HG03565 (cell line): ENCODE measurements around the gene GDF2.

ENCODE experiments used
- ATAC-seq: cut with Tn5 transposase; IDR thresholded peaks from one replicate; pipeline ENCODE4 v1.9.1; 2021; ENCODE audit warnings: mild to moderate bottlenecking, moderate library complexity; ENCODE audit not compliant: unreplicated experiment

The GDF2 gene

DNA sequence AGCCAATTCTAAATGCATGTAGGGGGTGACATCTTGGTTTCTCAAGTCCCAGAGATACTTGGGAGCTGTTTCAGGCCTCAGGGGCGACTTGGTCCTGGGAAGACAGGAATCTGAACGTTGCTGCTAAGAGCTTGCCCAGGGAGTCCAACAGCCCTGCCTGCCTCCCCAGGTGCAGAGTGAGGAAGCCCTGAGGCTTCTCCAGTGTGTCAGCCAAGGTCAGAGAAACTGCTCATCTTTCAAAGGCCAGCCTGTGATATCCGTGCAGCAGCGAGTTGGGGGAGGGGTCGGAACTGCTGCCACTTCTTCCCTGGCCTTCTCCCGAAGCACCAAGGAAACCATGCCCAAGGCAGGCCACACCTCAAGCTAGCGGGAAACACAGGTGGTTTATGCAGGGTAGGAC, 9.7 kb downstream of the GDF2 start:
- ATAC-seq = no peak

DNA sequence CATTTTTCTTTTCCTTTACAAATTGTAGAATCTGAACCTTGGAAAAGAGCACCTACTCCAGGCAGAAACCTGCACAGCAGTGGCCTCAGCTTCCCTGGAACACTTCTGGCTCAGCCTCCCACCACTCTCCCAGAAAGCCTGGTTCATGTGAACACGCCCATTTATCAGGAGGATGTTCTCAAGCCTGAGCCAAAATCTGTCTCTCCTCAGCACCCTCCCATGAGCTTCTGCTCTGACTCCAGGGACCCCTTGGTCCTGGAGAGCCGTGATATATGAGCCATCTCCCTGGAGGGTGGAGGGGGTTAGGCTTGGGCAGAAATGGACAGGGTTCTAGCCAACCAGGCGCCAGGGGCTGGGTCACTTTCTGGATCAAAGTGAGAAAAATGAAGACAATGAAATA, 10.1 kb downstream of the GDF2 start:
- no peak for ATAC-seq

DNA sequence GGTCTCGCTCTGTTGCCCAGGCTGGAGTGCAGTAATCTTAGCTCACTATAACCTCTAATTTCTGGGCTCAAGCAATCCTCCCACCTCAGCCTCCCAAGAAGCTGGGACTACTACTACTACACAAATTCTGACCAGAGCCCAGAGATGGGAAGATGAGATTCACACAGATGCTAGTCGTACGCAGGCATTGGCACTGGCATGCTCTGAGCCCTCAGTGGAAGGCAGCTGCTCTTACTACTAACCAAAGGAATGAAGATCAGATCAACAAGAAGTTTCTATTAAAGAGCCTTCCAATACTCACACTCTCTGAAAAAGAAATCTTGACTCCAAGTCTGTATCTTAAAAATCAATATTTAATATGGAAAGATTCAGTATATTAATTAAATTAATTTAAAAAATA, 10.7 kb downstream of the GDF2 start:
- no peak for ATAC-seq

DNA sequence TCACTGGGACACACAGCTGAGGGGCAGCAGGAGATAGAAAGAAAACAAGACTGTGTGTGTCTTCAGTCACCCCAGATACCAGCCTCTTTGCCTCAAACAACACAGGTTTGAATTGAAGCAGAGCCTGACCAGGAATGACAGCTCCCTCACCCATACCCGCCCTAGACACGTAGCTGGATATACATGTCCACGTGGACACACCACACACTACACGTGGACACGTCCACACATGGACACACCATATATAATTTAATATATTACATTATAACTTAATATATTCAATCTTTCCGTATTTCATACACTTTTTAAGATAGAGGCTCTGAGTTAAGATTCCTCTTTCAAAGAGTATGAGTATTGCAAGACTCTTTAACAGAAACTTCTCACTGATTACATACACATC, 11.3 kb downstream of the GDF2 start:
- no peak for ATAC-seq

DNA sequence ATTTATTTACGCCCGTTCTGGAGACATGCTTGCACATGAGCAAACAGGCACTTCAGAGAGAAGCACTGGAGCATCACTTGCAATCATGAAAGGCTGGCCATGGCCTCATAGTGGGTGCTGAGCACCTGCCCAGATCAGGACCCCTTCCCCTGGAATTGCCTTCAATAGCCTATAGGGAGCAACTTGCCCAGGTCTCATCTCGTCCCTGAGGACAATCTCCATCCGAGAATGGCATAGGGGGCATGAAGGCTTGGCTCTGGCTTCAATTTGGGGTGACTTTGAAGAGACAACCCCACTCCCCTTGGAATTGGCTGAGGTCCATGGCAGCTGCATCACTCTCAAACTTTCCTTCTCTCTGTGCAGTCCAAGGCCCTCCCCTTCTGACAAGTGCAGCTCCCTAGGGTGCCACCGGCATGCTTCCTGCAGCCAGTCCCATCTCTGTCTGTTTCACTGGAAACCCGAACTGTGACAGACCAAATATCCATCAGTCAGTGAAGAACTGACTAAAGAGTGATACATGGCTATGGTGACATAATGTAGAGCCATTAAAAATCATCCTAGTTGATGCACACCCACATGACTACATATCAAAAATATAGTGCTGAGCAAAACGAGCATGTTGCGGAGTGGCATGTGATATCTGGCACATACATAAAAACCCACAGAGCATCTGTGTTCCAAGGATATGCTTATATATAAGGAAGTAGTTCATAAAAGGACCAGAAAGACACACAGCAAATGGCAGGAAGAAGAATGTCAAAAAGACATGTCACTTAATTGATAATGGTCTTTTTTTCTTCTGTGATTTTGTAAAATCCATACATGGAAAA, 12.4 kb downstream of the GDF2 start:
- no peak for ATAC-seq

DNA sequence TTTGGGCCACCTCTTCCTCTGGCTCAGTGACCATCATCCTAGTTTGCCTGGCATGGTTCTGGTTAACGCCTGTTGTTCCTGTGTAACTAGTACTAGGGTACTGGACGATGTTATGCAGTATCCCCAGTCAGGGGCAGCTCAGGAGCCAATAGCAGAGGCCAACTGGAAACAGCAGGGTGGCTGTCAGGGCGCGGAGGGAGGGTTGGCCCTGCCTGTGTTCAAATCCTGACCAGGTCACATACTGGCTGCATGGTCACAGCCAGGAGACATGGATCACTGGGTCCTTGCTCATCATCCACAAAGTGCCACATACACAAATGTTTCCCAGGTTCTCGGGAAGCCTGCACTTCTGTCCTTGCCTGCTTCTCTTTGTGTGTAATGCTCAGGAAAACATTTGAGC, 13.7 kb downstream of the GDF2 start:
- no peak for ATAC-seq

DNA sequence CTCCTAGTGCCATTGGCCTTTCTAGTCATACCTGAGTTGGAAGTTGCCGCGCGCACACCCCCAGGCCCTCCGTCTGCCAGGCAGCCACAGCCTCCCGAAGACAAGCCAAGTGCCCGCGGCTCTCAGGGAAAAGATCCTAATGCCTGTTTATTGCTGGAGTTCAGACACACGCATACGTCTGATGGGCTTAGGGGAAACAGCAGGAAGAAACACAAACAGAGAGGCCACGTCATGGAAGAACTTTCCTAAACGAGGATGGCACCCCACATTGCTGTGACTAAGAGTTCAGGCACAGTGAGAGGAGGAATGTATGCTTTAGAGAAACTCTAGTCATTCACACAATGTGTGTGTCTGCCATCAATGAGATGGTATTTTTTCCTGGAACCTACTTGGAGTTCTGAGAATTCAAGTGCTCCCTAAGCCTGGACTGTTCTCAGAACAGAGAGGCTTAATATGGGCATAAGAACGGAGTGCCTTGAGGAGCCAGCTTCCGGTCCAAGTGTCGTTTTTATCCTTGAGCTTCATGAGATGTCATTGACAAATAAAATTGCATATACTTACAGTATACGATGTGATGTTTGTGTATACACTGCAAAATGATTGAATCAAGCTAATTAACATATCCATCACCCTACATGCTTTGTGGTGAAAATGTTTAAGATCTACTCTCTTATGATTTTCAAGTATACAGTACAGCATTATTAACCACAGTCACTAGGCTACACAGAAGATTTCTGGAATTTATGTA, 14.3 kb downstream of the GDF2 start:
- no peak for ATAC-seq

DNA sequence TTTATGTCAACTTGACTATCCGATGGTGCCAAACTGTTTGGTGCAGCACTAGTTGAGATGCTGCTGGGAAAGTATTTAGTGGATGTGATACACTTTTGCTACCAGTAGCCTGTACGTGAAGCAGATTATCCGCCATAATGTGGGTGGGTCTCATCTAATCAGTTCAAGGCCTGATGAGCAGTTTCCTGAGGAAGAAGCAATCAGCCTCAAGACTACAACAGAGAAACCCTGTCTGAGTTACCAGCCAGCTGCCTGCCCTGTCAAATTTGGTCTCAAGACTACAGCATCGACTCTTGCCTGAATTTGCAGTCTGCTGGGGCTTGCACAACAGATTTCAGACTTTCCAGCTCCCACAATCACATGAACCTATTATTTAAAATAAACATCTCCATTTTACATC, 15.1 kb downstream of the GDF2 start:
- no peak for ATAC-seq

DNA sequence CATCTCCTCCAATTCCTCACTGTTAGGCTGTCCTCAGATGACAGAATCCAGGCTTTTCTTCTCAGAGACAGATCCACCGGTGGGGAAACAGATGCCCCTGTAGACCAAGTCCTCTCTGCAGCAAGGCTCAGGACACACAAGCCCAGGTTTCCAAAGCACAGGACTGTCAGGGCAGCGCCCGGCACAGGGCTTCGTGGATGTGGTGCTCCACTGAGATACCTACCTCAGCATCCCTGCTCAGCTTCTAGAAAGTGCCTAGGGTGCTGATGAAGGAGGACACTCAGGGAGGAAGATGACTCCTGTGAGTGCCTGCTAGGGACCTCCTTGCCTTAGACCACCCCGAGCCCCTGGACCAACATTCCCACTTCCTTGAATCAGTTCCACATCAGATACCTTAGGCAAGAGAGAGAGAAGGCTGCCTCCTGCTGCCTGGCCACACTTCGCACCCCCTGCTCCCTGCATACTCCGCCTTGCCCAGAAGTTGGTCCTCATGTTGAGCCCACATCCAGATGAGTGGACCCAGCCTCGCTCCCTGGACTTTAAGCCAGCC, 17.0 kb downstream of the GDF2 start:
- no peak for ATAC-seq

DNA sequence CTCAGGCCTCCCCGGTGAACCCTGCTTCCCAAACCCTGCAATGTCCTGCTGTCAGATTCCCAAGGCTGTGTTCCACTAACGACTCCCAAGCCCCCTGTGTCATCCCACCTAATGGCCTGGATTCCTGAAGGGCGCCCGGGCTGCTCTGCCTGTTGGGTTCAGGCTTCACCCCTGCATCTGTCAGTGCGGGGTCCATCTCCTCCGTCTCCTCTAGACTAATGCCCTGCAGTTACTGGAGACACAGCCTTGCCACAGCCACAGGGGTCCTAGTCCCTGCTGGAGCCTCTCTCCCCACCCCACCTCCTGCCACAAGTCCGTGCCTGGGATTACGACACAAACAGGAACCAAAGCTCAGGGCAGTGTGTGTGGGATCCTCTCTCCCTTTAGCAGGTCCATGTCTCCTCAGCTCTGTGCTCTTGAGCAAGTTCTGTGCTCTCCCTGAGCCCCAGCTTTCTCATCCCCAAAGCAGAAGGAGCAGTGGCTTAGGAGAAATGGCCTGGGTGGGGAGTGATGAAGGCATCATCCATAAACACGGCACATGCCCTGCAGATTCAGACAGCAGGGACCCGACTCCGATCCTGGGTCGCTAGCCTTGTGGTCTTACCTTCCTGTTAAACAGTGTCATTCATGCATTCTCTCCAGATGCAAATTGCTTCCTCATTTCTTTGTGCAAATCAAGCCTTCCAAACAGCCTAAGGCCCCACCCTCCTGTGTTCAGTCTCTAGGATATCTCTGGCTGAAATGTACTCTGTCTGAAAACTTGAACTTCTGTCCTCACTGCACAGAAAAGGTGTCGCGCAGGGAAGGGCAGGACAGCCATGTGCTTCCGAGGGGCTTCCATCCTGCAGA, 17.7 kb downstream of the GDF2 start:
- ATAC-seq = no peak

DNA sequence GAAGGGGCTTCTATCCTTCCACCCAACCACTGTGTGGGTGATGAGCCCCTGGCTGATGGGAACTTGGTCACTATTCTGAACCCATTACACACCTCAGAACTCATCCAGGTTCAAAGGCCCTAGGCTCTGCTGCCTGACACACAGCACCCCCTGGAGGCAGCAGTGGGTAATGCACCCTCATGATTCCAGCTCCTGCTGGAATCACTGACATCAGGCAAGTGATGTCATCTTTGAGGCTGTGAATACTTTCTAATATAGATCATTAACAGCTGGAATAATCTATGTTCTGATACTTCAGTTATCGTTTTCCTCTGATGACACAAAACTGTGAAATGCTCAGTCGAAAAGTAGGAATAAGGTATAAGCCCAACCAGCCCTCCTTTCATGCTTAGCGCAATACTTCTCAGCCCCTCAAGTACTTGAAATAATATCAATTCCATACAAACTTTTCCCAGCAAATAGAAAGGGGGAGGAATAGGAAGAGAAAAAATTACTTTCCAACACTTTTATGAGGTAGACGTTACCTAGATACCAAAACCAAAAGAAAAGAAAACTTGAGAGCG, 18.4 kb downstream of the GDF2 start:
- ATAC-seq = no peak

DNA sequence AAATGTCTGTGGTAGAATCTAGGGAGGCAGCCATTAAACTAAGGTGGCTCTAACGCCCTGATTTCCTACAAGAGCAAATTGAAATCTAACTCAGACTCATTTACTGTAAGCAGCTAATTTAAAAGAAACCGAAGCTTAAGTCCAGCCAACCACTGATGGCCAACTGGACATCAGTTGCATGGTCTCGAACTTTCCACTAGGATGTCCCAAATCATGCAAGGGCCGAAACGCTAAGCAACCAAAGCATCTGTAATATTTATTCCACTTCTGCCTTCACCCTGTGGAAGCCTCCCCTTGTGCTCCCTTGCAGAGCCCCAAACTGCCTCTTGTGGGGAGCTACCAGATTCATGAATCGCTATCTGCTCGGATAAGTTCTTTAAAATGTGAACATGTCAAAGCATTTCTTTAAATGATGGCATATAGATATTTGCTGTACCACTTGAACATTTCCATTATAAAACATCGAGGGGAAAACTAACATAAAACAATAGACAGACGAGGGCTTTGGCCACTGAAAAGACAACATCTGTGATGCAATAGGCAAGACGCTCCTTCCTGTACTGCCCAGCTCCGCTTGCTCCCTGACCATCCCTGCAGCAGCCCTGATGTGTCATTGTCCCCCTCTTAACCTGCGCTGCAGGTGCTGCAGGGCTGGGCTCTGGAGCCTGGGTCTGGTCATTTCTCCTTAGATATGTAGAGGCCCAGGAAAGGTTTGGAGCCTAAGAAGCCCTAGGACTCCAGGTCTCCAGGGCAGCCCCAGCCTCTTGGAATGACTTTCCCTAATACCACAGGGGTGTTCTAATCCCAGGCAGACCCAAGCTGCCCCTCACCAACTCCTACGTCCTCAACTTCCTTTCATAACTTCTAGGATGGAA, 23.0 kb downstream of the GDF2 start:
- ATAC-seq = no peak

DNA sequence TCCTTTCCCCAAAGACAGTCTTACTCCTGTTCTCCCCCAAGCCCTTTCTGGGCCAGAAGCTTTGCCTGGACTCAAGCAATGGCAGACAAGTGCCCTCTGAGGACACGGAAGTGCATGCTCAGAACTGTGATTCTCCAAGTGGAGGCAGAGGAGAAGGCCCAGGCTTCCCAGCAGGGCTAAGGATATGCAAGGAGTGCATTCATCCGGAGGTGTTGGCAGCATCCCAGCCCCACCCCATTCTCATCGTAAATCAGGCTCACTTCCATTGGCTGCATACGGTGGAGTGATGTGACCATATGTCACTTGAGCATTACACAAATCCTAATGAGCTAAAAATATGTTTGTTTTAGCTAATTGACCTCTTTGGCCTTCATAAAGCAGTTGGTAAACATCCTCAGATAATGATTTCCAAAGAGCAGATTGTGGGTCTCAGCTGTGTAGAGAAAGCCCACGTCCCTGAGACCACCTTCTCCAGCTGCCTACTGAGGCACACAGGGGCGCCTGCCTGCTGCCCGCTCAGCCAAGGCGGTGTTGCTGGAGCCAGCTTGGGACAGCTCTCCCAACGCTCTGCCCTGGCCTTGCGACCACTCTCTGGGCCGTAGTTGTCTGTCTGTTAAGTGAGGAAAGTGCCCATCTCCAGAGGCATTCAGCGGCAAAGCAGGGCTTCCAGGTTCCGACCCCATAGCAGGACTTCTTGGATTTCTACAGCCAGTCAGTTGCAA, 24.5 kb downstream of the GDF2 start:
- ATAC-seq = no peak

DNA sequence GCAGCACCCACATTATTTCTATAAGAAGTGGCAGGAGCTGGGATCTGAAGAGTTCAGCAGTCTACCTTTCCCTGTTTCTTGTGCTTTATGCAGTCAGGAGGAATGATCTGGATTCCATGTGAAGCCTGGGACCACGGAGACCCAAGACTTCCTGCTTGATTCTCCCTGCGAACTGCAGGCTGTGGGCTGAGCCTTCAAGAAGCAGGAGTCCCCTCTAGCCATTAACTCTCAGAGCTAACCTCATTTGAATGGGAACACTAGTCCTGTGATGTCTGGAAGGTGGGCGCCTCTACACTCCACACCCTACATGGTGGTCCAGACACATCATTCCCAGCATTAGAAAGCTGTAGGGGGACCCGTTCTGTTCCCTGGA, 25.0 kb downstream of the GDF2 start:
- no peak for ATAC-seq

DNA sequence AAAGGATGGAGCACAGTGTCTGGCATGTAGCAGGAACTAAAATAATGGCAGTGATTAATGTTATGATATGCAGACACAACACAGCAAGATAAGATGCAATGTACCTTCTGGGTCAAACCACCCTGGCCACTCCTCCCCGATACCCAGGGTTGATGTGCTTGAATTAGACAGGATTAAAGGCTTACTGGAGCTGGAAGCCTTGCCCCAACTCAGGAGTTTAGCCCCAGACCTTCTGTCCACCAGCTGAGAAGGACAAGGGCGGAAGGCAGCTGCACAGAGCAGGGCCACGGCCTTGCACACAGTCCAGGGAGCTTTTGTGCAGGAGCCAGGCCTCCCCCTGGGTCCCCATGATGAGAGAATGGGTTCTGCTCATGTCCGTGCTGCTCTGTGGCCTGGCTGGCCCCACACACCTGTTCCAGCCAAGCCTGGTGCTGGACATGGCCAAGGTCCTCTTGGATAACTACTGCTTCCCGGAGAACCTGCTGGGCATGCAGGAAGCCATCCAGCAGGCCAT, 25.9 kb downstream of the GDF2 start, which contains the start of gene RBP3:
Gene RBP3, plus strand, starts transcription at position 226 of the 514 bp plus-strand sequence. Its CDS starts 122 bp downstream, at position 348.
- no peak for ATAC-seq

DNA sequence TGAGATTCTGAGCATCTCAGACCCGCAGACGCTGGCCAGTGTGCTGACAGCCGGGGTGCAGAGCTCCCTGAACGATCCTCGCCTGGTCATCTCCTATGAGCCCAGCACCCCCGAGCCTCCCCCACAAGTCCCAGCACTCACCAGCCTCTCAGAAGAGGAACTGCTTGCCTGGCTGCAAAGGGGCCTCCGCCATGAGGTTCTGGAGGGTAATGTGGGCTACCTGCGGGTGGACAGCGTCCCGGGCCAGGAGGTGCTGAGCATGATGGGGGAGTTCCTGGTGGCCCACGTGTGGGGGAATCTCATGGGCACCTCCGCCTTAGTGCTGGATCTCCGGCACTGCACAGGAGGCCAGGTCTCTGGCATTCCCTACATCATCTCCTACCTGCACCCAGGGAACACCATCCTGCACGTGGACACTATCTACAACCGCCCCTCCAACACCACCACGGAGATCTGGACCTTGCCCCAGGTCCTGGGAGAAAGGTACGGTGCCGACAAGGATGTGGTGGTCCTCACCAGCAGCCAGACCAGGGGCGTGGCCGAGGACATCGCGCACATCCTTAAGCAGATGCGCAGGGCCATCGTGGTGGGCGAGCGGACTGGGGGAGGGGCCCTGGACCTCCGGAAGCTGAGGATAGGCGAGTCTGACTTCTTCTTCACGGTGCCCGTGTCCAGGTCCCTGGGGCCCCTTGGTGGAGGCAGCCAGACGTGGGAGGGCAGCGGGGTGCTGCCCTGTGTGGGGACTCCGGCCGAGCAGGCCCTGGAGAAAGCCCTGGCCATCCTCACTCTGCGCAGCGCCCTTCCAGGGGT, 26.6 kb downstream of the GDF2 start:
- ATAC-seq = no peak

DNA sequence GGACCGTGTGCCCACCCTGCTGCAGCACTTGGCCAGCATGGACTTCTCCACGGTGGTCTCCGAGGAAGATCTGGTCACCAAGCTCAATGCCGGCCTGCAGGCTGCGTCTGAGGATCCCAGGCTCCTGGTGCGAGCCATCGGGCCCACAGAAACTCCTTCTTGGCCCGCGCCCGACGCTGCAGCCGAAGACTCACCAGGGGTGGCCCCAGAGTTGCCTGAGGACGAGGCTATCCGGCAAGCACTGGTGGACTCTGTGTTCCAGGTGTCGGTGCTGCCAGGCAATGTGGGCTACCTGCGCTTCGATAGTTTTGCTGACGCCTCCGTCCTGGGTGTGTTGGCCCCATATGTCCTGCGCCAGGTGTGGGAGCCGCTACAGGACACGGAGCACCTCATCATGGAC, 27.3 kb downstream of the GDF2 start:
- ATAC-seq = no peak

DNA sequence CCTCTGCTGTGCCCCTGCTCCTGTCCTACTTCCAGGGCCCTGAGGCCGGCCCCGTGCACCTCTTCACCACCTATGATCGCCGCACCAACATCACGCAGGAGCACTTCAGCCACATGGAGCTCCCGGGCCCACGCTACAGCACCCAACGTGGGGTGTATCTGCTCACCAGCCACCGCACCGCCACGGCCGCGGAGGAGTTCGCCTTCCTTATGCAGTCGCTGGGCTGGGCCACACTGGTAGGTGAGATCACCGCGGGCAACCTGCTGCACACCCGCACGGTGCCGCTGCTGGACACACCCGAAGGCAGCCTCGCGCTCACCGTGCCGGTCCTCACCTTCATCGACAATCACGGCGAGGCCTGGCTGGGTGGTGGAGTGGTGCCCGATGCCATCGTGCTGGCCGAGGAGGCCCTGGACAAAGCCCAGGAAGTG, 27.7 kb downstream of the GDF2 start:
- no peak for ATAC-seq
